ENCODE measurements around the gene ARL4A. TPM values are rescaled to one million over a fixed set of nuclear protein-coding genes. Genes with fewer than 3 reads are reported as not detected.

Gene ARL4A
- total and polyA plus RNA-seq, 11 donors: 10.5 to 25.9 (median 14.5) TPM

DNA sequence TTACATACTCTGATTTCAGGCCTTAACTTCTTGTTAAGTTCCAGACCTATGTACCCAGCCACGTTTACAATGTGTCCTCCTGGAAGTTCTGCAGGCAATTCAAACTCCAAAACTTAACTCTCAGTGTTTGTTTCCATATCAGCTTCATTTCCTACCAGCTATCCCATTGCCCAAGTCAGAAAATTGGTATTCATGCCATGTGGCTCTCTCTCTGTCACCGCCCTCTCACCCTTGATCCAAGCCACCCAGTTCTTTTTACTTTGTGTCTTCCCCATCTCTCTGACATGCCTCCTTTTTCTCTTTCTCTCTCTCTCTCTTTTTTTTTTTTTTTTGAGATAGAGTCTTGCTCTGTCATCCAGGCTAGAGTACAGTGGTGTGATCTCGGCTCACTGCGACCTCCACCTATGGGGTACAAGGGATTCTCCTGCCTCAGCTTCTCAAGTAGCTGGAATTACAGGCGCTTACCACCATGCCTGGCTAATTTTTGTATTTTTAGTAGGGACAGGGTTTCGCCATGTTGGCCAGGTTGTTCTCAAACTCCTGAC, 33.9 kb downstream of the ARL4A start:
- WGBS, 4 donors: 90 to 96% (median 92%) methylated on average over 6 of the region's 6 CpGs
- no peak for TF ChIP-seq CTCF (IDR thresholded peaks at IDR 0.05)
- no peak for TF ChIP-seq POLR2A (IDR thresholded peaks at IDR 0.05)
- no peaks in the 10 kb centered on the region for H3K36me3 ChIP-seq
- no peaks in the 10 kb centered on the region for H3K9me3 ChIP-seq
- H3K4me3 ChIP-seq: no peak overlapping the region
- H3K4me1 ChIP-seq: peaks cover 0 to 57% (median 27%) of the 10 kb centered on the region in 12 donors
- H3K27ac ChIP-seq: peak overlapping the region in 1 of 12 donors; percentile 81
- no peaks in the 10 kb centered on the region for H3K27me3 ChIP-seq
- intact Hi-C loops (cut with DNase I): no loop called here
- ATAC-seq (no peak), DNase-seq (no peak)

- Histone ChIP-seq H3K4me3 (no peak overlapping the region), H3K36me3 (no peaks in the 10 kb centered on the region), H3K9me3 (no peaks in the 10 kb centered on the region), H3K27me3 (no peaks in the 10 kb centered on the region), H3K4me1 (peaks cover 0 to 56% (median 22%) of the 10 kb centered on the region in 12 donors), H3K27ac (peak overlapping the region in 1 of 12 donors; percentile 34)
- ATAC-seq (no peak), DNase-seq (no peak)
- WGBS, 4 donors: 89 to 91% (median 90%) methylated on average over 2 of the region's 2 CpGs
- TF ChIP-seq CTCF (IDR thresholded peaks at IDR 0.05) (no peak), POLR2A (IDR thresholded peaks at IDR 0.05) (no peak)
- intact Hi-C loops (cut with DNase I): no loop called here
These were observed 34.7 kb downstream of the ARL4A start for GRCh38 chr7:12722136-12722535.

DNA sequence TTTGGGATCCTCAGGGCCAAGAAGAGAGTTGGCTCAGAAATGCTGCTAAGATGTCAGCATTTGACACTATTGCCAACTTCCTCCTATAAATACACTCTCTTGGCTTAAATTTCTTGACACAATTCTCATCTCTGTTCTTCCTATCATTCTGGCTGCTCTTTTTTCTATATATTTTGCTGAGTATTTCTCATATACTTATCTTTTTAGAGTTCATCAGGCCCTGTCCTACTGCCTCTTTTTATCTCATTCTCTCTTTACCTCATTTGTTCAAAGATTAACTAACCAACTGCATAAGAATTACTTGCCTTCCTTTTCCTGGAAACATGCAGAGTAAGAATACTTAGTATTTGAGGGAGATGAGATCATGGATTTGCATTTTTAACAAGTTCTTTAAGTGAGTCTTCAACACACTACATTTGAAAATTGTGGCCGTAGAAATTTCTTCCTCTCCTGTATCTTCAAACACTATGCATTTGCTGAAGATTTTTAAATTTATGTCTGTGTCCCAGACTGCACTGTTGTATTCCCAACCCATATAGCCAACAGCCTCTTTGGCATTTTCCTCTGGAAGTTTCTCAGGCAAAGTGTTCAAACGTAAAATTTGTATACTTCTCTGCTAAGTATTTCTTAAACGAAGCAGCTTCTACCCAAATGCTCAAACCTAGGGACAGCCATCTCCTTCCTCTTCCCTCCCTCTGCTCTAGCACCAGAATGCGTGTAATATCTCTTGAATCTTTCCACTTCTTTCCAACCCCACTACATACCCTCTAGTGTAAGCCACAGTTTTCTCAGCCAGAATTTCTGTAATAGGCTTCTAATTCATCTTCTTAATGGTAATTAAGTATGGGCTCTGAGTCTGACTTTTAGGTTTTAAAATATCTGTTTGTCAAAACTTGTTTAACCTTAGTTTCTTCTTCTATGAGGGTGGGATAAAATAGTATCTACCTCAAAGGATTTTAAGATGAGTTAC, 35.5 kb downstream of the ARL4A start:
- DNase-seq (no peak), ATAC-seq (no peak)
- H3K36me3 ChIP-seq: no peaks in the 10 kb centered on the region
- no peaks in the 10 kb centered on the region for H3K9me3 ChIP-seq
- 74 to 77% (median 75%) methylated on average over 4 of the region's 4 CpGs for WGBS, 4 donors
- no peak overlapping the region for H3K4me3 ChIP-seq
- TF ChIP-seq CTCF (IDR thresholded peaks at IDR 0.05) (no peak), POLR2A (IDR thresholded peaks at IDR 0.05) (no peak)
- intact Hi-C loops (cut with DNase I): no loop called here
- H3K27ac ChIP-seq: peak overlapping the region in 1 of 12 donors; percentile 34
- H3K27me3 ChIP-seq: no peaks in the 10 kb centered on the region
- H3K4me1 ChIP-seq: peaks cover 0 to 57% (median 28%) of the 10 kb centered on the region in 12 donors

All from heart left ventricle (tissue), 16 donors.